OCI-LY7 (cell line): ENCODE data around the gene METTL26. TPM values are rescaled to one million over a fixed set of nuclear protein-coding genes. Genes with fewer than 3 reads are reported as not detected.
A peak's percentile ranks its signal among the peaks of the same experiment; 100 is the strongest.

Experiments
- BruUV-seq: library from RNA; stranded (reverse); fragments of 400-500 nt; replicated peaks from 2 replicates; lab custom pipeline; 2021; lab: Mats Ljungman, UMichigan
- CTCF ChIA-PET: fragments of 300-600 bp; sonication (Branson Sonifier 250); formaldehyde crosslinking; loops from one replicate; lab custom pipeline; 2022; ENCODE audit warnings: antibody characterized with exemption; ENCODE audit not compliant: unreplicated experiment; lab: Charles Lee
- POLR2A ChIA-PET: fragments of 300-600 bp; sonication (Branson Sonifier 250); formaldehyde crosslinking; loops from one replicate; lab custom pipeline; 2022; ENCODE audit warnings: antibody characterized with exemption; lab: Charles Lee
- DNase-seq: peaks from one replicate; pipeline ENCODE4 v3.0.0-alpha.2; 2015; ENCODE audit warnings: low spot score
- H2AFZ ChIP-seq: fragments of 200-600 bp; sonication (generic), shearing (Covaris generic); 2 replicates; pipeline ENCODE4 v1.6.1; 2014; ENCODE audit warnings: mild to moderate bottlenecking, antibody characterized with exemption, low read length, moderate library complexity
- H3K27ac ChIP-seq: fragments of 200-600 bp; sonication (generic); 2 replicates; pipeline ENCODE4 v1.5.1; 2014; ENCODE audit warnings: mixed run types, low read depth, mild to moderate bottlenecking, moderate library complexity, low read length, inconsistent platforms; ENCODE audit not compliant: poor library complexity, severe bottlenecking
- H3K36me3 ChIP-seq: fragments of 200-600 bp; sonication (generic); 2 replicates; pipeline ENCODE4 v1.6.1; 2014; ENCODE audit warnings: mild to moderate bottlenecking, antibody characterized with exemption, low read length, moderate library complexity, mixed read lengths; ENCODE audit not compliant: insufficient read depth
- H3K4me1 ChIP-seq: fragments of 200-600 bp; sonication (generic); 2 replicates; pipeline ENCODE4 v1.5.1; 2014; ENCODE audit warnings: mild to moderate bottlenecking, low read length; ENCODE audit not compliant: insufficient read depth, poor library complexity, severe bottlenecking
- H3K4me2 ChIP-seq: fragments of 200-600 bp; sonication (generic); 2 replicates; pipeline ENCODE4 v1.6.1; 2014; ENCODE audit warnings: mild to moderate bottlenecking, low read length
- H3K4me3 ChIP-seq: fragments of 200-600 bp; sonication (generic); 2 replicates; pipeline ENCODE4 v1.5.1; 2014; ENCODE audit warnings: mild to moderate bottlenecking, low read depth, low read length; ENCODE audit not compliant: poor library complexity, severe bottlenecking
- H3K79me2 ChIP-seq: fragments of 200-600 bp; sonication (generic); 2 replicates; pipeline ENCODE4 v1.6.1; 2016; ENCODE audit warnings: low read depth, mild to moderate bottlenecking, low read length, moderate library complexity, mixed read lengths; ENCODE audit not compliant: insufficient read depth
- H3K9me2 ChIP-seq: fragments of 200-600 bp; sonication (generic); 2 replicates; pipeline ENCODE4 v1.6.1; 2016; ENCODE audit warnings: mild to moderate bottlenecking, low read length, mixed read lengths; ENCODE audit not compliant: insufficient read depth
- H3K9me3 ChIP-seq: fragments of 200-600 bp; sonication (generic); 2 replicates; pipeline ENCODE4 v1.6.1; 2014; ENCODE audit warnings: mild to moderate bottlenecking, mixed run types, low read length, mixed read lengths
- H4K20me1 ChIP-seq: fragments of 200-600 bp; sonication (generic); 2 replicates; pipeline ENCODE4 v1.6.1; 2014; ENCODE audit warnings: mild to moderate bottlenecking, antibody characterized with exemption, low read length, moderate library complexity, mixed read lengths; ENCODE audit not compliant: insufficient read depth
- EZH2phosphoT487 ChIP-seq: fragments of 200-600 bp; sonication (generic); IDR thresholded peaks from 2 replicates; pipeline ENCODE4 v1.6.1; 2018; ENCODE audit warnings: low read depth, borderline replicate concordance, mild to moderate bottlenecking, mixed run types, antibody characterized with exemption, low read length, moderate library complexity, mixed read lengths
- intact Hi-C: fragments of 100-400 bp; cut with micrococcal nuclease; formaldehyde crosslinking; loops from one replicate; pipeline ENCODE4 v1.10.0; 2022; ENCODE audit not compliant: unreplicated experiment
- total RNA-seq, 2 experiments: library from RNA; depleted of rRNA in 1 of 2; stranded (reverse); fragments of >200 nt in 1 of 2; shearing (Covaris generic) in 1 of 2; gene quantifications; 2 replicates each; pipeline ENCODE4 v1.2.3, GENCODE V29; 2014 to 2022
- TF ChIP-seq, protein P1 (sequence below): fragments of 200-600 bp; sonication (generic); conservative IDR thresholded peaks from 2 replicates; pipeline ENCODE4 v1.5.1; 2014; ENCODE audit warnings: mild to moderate bottlenecking, antibody characterized with exemption, low read length, moderate library complexity, mixed read lengths

The METTL26 gene
- total RNA-seq, 2 experiments from 2014 or later, result 99.0 to 152 TPM

DNA sequence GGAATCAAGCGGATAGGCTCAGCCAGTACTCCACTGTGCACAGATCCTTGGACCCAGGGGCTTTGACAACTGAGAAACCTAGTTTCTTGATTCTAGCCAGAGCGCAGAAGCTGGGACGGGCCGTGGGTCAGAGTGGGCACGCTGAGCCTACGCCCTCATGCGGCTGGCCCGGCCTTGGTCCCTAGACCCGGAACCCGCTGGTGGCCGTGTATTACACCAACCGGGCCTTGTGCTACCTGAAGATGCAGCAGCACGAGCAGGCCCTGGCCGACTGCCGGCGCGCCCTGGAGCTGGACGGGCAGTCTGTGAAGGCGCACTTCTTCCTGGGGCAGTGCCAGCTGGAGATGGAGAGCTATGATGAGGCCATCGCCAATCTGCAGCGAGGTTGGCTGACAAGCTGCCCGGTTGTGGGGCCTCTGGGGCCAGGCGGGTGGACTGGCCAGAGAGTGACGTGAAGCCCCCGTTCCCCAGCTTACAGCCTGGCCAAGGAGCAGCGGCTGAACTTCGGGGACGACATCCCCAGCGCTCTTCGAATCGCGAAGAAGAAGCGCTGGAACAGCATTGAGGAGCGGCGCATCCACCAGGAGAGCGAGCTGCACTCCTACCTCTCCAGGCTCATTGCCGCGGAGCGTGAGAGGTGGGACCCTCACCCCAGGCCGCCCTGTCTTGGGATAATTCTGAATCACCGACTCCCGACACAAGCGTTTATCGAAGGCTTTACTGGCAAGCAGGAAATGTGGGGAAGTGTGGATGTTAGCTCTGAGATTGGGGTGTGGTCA, 45.1 kb upstream of the METTL26 start:
- no peak for TF ChIP-seq EZH2phosphoT487
- TF ChIP-seq, protein P1, sequence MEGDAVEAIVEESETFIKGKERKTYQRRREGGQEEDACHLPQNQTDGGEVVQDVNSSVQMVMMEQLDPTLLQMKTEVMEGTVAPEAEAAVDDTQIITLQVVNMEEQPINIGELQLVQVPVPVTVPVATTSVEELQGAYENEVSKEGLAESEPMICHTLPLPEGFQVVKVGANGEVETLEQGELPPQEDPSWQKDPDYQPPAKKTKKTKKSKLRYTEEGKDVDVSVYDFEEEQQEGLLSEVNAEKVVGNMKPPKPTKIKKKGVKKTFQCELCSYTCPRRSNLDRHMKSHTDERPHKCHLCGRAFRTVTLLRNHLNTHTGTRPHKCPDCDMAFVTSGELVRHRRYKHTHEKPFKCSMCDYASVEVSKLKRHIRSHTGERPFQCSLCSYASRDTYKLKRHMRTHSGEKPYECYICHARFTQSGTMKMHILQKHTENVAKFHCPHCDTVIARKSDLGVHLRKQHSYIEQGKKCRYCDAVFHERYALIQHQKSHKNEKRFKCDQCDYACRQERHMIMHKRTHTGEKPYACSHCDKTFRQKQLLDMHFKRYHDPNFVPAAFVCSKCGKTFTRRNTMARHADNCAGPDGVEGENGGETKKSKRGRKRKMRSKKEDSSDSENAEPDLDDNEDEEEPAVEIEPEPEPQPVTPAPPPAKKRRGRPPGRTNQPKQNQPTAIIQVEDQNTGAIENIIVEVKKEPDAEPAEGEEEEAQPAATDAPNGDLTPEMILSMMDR, result peak; percentile 47; the same call in 1 of the 2 replicates
- no peaks in the 10 kb centered on the region for H3K9me2 ChIP-seq
- peaks cover 35% of the 10 kb centered on the region for H3K36me3 ChIP-seq
- H3K4me3 ChIP-seq, result peak overlapping the region; percentile 82
- peak overlapping the region; percentile 88 for H3K4me2 ChIP-seq
- H3K79me2 ChIP-seq, result peaks cover 25% of the 10 kb centered on the region; the same call in 1 of the 2 replicates
- intact Hi-C loops, result loop anchor here (5.0 kb wide), 1 partner anchor 41 kb away; the partner anchor contains the start of gene ANTKMT
- ChIA-PET POLR2A (no interaction called here), CTCF (interaction anchor here (0.6 to 1.0 kb wide), 2 partner anchors 9 to 92 kb away, joined by 3 to 4 read pairs; partner anchors contain the start of gene WDR24)
- H3K27ac ChIP-seq, result peak overlapping the region; percentile 63
- peaks cover 5% of the 10 kb centered on the region; the same call in 1 of the 2 replicates for H4K20me1 ChIP-seq
- no TSS peak for BruUV-seq
- peak; percentile 58 for DNase-seq
- H3K9me3 ChIP-seq, result no peaks in the 10 kb centered on the region
- H3K4me1 ChIP-seq, result peaks cover 40% of the 10 kb centered on the region
- H2AFZ ChIP-seq, result no peak overlapping the region

DNA sequence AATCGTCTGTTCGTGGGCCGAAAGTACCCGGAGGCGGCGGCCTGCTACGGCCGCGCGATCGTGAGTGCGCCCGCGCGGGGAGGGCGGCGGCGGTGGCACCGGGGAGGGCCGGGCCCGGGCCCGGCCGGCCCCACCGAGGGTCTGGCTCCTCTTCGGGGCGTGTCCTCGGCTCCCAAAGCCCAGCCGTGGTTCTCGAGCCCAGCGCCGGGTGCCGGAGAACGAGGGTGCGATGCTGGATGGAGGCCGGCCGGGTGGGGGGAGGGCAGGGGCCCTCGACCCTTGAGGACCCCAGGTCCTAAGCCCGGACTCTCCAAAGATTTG, 44.5 kb upstream of the METTL26 start:
- intact Hi-C loops, result loop anchor here (5.0 kb wide), 1 partner anchor 42 kb away; the partner anchor contains the start of gene ANTKMT
- TF ChIP-seq EZH2phosphoT487, result no peak
- TF ChIP-seq, protein P1, result no peak

More for the DNA sequence above, 44.5 kb upstream of the METTL26 start:
- CTCF ChIA-PET, result interaction anchor here (1.0 kb wide), 1 partner anchor 9 kb away, joined by 4 read pairs; the partner anchor contains the start of gene WDR24
- H3K9me2 ChIP-seq, result no peaks in the 10 kb centered on the region
- peaks cover 25% of the 10 kb centered on the region; the same call in 1 of the 2 replicates for H3K79me2 ChIP-seq
- no peak overlapping the region for H2AFZ ChIP-seq
- no peak for DNase-seq
- peak overlapping the region; percentile 88 for H3K4me2 ChIP-seq
- H4K20me1 ChIP-seq, result peaks cover 5% of the 10 kb centered on the region; the same call in 1 of the 2 replicates
- BruUV-seq, result no TSS peak
- no peaks in the 10 kb centered on the region for H3K9me3 ChIP-seq
- peak overlapping the region; percentile 82 for H3K4me3 ChIP-seq
- POLR2A ChIA-PET, result no interaction called here
- peaks cover 29% of the 10 kb centered on the region for H3K36me3 ChIP-seq
- peak overlapping the region; percentile 63 for H3K27ac ChIP-seq
- peaks cover 40% of the 10 kb centered on the region for H3K4me1 ChIP-seq
